Lower leg skin (tissue), 4 donors: ENCODE data around the gene PRELID3B. TPM values are rescaled to one million over a fixed set of nuclear protein-coding genes. Genes with fewer than 3 reads are reported as not detected.
A peak's percentile ranks its signal among the peaks of the same experiment; 100 is the strongest.

ENCODE experiments used
- DNase-seq, 2 donors: peaks; one replicate each; pipeline ENCODE4 v3.0.0-alpha.2; 2019; ENCODE audit warnings: low spot score in 2 of 2
- H3K4me3 ChIP-seq: fragments of 200-600 bp; sonication (generic); 2 replicates; pipeline ENCODE4 v1.5.1; 2017; ENCODE audit warnings: mild to moderate bottlenecking, low read depth; ENCODE audit not compliant: poor library complexity, severe bottlenecking
- POLR2A ChIP-seq, 2 donors: fragments of 450-650 bp; IDR thresholded peaks; one replicate each; pipeline ENCODE4 v1.6.1; 2016 to 2017; ENCODE audit warnings: antibody characterized with exemption in 2 of 2, mild to moderate bottlenecking in 1 of 2, moderate library complexity in 1 of 2
- WGBS, 2 donors: methylation state at CpG; one replicate each; pipeline ENCODE4 v1.1.5; 2018; 5-methylcytosine and 5-hydroxymethylcytosine counted together
- intact Hi-C: fragments of 100-400 bp; cut with DNase I; formaldehyde crosslinking; loops from one replicate; pipeline ENCODE4 v1.15.0; 2023; ENCODE audit warnings: low total_unique reads
- total RNA-seq, 4 donors: library from RNA; depleted of rRNA; stranded (reverse); fragments of >200 nt; gene quantifications; one replicate each; pipeline ENCODE4 v1.1.0, GENCODE V29; 2016
- TF ChIP-seq, protein P1 (sequence below), 3 donors: fragments of 450-650 bp; IDR thresholded peaks; one replicate each; pipeline ENCODE4 v1.5.1; 2016; ENCODE audit warnings: antibody characterized with exemption in 3 of 3, mild to moderate bottlenecking in 3 of 3, moderate library complexity in 2 of 3

The PRELID3B gene
- total RNA-seq, 4 donors from 2014 or later = 38.3 to 50.8 (median 49.1) TPM

GRCh38 chr20:58997141-58997770, 45.3 kb downstream of the PRELID3B start:
- 93 to 95% methylated on average over 24 of the region's 24 CpGs for WGBS, 2 donors
- intact Hi-C loops = no loop called here
- TF ChIP-seq POLR2A (IDR thresholded peaks at IDR 0.05) = no peak
- TF ChIP-seq, protein P1, sequence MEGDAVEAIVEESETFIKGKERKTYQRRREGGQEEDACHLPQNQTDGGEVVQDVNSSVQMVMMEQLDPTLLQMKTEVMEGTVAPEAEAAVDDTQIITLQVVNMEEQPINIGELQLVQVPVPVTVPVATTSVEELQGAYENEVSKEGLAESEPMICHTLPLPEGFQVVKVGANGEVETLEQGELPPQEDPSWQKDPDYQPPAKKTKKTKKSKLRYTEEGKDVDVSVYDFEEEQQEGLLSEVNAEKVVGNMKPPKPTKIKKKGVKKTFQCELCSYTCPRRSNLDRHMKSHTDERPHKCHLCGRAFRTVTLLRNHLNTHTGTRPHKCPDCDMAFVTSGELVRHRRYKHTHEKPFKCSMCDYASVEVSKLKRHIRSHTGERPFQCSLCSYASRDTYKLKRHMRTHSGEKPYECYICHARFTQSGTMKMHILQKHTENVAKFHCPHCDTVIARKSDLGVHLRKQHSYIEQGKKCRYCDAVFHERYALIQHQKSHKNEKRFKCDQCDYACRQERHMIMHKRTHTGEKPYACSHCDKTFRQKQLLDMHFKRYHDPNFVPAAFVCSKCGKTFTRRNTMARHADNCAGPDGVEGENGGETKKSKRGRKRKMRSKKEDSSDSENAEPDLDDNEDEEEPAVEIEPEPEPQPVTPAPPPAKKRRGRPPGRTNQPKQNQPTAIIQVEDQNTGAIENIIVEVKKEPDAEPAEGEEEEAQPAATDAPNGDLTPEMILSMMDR (IDR thresholded peaks at IDR 0.05) = no peak
- H3K4me3 ChIP-seq = no peak overlapping the region
- no peak for DNase-seq

DNA sequence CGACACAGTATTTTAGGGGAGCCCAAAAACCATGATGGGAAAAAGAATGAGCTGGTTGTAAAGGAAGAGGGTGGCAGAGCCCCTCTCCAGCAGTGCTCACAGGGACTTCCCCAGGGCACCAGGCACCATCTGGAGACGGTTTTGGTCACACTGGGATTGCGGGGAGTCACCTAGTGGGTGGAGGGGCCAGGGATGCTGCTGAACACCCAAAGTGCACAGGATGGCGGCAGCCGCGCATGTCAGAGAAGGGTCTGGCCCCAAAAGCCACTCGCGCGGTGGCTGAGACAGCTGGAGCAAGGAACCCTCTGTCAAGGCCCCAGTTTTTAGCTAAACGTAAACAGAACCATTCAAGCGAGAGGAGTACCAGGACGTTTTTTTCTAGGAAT, 46.4 kb downstream of the PRELID3B start:
- 92 to 93% methylated on average over 12 of the region's 12 CpGs for WGBS, 2 donors
- no peak for DNase-seq
- no peak overlapping the region for H3K4me3 ChIP-seq
- intact Hi-C loops = no loop called here
- TF ChIP-seq, protein P1 (IDR thresholded peaks at IDR 0.05) = no peak
- no peak for TF ChIP-seq POLR2A (IDR thresholded peaks at IDR 0.05)

- intact Hi-C loops = no loop called here
- H3K4me3 ChIP-seq = no peak overlapping the region
- 88 to 93% methylated on average over 18 of the region's 18 CpGs for WGBS, 2 donors
- TF ChIP-seq, protein P1 (IDR thresholded peaks at IDR 0.05) = no peak
- TF ChIP-seq POLR2A (IDR thresholded peaks at IDR 0.05) = no peak
- DNase-seq = no peak
These were observed 46.9 kb downstream of the PRELID3B start for GRCh38 chr20:58995461-58996225.

- intact Hi-C loops = no loop called here
- 80% methylated on average over 17 of the region's 17 CpGs for WGBS, 2 donors
- TF ChIP-seq, protein P1 (IDR thresholded peaks at IDR 0.05) = no peak
- no peak for TF ChIP-seq POLR2A (IDR thresholded peaks at IDR 0.05)
- peak in 1 of 2 donors; percentile 76 for DNase-seq
- H3K4me3 ChIP-seq = no peak overlapping the region
These were observed 48.0 kb downstream of the PRELID3B start for GRCh38 chr20:58994390-58995159.

DNA sequence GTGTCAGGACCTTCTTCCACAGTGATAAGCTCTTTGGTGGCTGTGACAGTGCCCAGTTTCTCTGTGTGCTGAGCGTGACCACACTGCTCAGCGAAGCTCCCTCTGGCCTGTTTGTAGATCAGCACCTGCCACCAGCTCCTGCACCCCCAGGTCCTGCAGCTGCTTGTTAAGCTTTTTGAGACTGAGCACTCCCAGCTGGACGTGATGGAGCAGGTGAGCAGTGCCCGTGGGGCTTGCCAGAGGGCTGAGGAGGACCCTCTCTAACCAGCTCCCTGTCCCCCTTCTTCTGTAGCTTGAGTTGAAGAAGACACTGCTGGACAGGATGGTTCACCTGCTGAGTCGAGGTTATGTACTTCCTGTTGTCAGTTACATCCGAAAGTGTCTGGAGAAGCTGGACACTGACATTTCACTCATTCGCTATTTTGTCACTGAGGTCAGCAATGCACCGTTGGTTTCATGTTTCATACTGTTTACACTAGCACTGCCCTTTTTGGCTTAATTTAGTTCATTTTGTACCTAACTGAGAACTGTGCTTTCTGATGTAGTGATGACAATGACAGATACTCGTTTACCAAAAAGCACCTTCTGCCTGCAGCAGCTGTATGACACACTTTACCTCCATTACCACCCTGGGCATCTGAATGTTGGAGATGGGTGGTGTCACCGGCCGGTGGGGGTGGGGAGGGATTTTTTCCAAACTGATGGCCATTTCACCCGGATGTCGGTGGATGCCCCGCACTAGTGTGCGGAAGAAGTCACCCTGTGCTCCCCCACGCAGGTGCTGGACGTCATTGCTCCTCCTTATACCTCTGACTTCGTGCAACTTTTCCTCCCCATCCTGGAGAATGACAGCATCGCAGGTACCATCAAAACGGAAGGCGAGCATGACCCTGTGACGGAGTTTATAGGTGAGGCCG, 49.0 kb downstream of the PRELID3B start:
- TF ChIP-seq POLR2A (IDR thresholded peaks at IDR 0.05) = no peak
- TF ChIP-seq, protein P1 (IDR thresholded peaks at IDR 0.05) = no peak
- no peak overlapping the region for H3K4me3 ChIP-seq
- peak in 1 of 2 donors; percentile 84 for DNase-seq
- WGBS, 2 donors = 87 to 89% methylated on average over 23 of the region's 23 CpGs
- intact Hi-C loops = no loop called here
